Uterus (tissue), 2 donors: ENCODE results near the gene MRPL46.

Source experiments
- CTCF ChIP-seq, 4 experiments: fragments of 200-600 bp in 2 of 4; fragments of 450-650 bp in 2 of 4; sonication (generic) in 2 of 4; IDR thresholded peaks; one replicate each; pipeline ENCODE4 v1.5.1; 2016 to 2019; ENCODE audit warnings: antibody characterized with exemption in 4 of 4, mild to moderate bottlenecking in 2 of 4, moderate library complexity in 1 of 4
- POLR2A ChIP-seq, 2 donors: fragments of 450-650 bp; IDR thresholded peaks; one replicate each; pipeline ENCODE4 v1.6.1; 2016; ENCODE audit warnings: antibody characterized with exemption in 2 of 2, mild to moderate bottlenecking in 1 of 2, moderate library complexity in 1 of 2

GRCh38 chr15:88484682-88485331 lies 17.6 kb upstream of the MRPL46 start:
- TF ChIP-seq CTCF (IDR thresholded peaks at IDR 0.05) (no peak), POLR2A (IDR thresholded peaks at IDR 0.05) (no peak)
